NCI-H1092 treated with DMSO at 0.1 percent for 48 hours (cell line): ENCODE measurements around the gene TOP3B.
"Not testable (repeated sequence)": the region's sequence is repeated elsewhere in the genome, so short reads cannot be mapped to it uniquely, and the experiment has no call there.

ENCODE experiments used
- DNase-seq: peaks from one replicate; lab custom pipeline; 2025; lab: John Stamatoyannopoulos, UW

The TOP3B gene

DNA sequence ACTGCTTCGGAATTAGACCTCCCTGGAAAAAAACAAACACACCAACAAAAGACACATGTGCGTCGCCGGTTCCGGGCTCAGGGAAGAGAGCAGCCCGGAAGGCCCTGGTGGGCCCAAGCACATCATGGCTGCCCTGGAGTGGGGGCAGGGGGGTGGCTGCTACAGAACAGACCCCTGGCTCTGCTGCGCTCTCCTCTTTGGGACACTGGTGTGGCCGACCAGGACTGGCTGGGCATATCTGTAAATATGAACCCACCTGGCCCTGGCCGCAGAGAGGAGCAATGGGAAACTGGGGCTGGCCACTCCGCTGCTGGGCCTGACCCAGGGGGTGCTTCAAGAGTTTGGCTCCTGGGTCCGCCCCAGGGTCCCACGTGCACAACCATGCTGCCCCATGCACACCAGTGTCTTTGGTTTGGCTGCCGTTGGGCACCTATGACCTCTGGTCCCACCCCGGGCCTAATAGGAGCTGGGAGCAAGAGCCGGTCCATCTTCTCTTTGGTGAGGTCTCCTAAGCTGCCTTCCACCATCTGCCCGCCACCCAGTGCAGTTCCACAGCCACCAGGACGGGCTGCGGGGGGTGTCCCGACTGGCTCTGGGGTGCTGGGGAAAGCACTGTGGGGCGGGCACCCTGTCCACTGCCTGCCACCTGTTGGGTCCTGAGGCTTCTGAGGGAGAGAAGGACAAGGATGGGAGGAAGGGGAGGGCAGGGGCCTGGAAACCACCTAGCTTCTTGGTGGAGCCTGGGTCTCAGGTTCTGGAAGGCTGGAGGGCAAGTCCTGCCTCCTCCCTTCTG lies 60.0 kb downstream of the TOP3B start:
- DNase-seq = no peak

DNA sequence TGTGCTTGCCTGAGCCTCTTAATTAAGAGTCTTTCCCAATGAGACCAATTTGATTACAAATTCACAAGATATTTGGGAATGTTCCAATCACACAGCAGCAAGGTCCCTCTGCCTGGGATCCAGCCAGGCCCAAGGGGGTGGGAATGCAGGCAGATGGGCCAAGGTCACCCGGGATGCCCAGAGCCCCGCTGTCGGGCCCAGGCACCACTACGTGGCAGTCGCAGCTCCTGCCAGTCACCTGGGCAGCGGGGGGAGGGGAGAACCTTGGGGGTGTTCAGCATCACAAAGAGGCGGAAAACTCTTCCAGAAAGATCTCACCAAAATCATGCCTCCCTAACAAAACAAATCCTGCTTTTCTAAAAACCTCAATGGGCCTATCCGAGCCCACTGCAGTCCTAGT lies 60.9 kb downstream of the TOP3B start:
- DNase-seq = no peak

DNA sequence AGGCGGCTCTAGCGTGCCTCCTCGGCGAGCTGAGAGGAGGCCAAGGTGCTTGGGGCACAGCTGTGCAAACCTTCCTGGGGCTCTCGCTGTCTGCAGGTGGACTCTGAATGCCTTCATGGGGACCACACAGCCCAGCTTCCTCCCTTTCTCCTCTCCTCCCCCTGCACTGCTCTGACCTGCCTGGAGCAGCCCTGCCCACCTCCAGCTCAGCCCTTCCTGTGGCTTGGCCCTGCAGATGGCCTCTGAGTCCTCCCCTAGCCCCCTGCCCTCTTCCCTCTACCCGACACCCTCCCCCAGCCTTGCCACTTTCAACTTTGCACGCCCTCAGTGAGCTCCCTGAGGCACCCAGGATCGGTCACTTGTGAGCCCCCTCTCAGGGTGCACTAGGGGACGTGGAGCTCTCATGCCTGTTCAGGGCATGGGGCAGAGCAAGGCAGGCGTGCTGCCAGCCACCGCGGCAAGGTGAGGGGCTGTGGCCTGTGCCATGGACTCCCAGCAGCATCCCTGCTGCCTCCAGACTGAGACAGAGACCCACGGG lies 61.3 kb downstream of the TOP3B start:
- DNase-seq = no peak

DNA sequence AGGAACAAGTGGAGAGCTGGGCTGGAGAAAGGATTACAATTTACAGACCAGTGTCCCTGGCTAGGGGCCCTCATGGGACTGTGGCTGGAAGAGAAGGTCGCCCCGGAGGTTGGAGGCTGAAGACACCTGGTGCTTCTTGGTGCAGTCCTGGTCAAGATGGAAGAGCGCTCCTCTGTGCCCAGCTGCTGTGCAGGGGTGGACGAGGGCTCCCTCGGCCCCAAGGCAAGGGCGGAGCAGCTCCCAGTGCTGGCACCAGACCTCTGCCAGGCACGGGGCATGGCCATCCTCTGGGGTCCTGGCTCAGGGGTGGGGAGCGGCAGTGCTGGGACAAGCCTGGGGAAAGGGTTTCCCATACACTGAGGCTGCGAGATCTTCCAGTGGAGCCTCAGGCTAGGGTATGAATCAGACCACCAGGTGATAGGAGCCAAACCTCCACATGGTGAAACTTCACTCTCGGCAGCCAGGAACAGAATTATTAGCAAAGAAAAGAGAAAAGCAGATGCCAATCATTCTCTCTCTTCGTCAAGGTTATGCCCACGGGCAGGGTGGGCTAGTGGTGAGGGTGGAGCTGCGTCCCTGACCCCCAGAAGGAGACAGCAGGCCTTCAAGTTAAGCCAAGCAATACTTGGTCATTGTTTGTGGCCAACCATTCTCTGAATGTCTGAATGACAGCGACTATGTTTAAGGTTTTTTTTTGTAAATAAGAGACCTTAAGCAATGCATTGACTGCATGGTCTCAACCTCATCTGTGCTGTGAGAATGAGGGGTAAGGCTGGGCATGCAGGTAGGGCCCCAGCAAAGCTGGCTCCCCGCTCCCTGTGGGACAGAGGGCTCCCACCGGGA lies 62.0 kb downstream of the TOP3B start:
- DNase-seq = no peak

DNA sequence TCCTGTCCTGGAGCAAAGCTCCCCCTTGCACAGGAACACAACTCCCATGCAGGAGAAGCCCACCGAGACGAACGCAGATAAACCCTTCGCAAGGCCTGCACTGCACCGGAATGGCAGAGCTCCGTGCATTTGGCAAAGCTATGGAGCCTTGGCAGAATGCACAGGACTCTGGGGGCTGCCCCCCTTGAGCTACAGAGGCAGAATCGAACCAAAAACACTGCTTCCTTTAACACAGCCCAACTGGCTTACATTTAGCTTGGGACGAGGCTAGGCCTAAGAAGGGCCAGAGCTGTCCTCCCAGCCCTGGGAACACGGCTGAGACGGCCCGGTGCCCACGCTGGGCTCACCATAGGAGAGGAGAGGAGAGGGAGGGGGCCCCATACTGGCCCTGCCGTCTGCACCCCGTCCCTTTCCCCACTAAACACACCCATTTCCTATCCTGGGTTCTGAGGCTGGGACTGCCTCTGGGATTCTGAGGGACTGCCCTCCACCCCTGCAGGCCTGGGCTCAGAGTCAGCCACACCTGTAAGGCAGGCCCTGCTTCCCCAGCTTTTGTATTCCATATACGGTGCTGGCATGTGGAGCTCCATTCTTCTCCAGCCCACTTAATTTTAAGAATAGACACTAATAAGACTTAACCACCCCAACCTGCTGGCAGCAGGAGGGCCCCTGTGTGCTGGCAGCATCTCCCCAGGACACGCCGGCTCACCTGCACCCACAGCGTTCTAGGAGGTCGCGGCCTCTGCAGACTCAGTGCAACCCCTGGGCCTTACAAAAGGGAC lies 62.9 kb downstream of the TOP3B start:
- DNase-seq = no peak

DNA sequence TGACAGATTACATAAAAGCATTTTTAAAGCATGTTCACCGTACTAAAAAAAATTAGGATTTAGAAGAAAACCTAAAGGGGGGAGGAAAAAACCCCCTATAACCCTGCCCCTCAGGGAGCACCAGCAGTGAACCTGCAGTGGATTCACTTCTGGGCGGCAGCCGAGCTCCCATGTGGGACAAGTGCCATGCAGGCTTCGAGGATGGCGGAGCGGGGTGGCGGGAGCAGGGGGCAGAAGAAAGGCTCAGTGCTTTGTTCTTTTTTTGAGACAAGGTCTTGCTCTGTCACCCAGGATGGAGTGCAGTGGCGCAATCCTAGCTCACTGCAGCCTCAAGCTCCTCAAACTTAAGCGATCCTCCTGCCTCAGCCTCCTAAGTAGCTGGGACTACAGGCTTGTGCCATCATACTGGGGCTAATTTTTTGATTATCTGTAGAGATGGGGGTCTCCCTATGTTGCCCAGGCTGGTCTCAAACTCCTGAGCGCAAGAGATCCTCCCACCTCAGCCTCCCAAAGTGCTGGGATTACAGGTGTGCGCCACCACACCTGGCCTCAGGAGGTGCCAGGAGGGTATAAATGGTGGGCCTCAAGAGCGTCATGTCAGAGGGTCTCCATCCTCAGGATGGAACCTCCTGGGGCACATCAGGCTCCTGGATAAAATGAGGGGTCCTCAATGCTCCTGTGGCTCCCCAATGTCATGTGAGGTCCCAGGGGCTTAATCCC lies 64.0 kb downstream of the TOP3B start:
- DNase-seq = no peak

DNA sequence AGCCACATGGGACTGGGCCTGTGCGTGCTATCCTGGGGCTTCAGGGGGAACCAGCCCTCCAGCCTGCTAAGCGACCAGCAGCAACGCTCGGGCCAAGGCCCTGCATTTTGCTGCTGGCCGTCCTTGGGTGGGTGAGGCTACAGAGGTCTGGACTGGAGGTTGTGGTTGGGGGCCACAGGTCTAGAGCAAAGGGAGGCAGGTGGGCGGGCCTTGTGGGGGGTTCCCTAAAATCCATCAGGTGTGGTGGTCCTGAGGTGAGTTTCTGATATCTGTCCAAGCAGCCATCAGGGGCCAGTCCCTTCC lies 64.7 kb downstream of the TOP3B start:
- no peak for DNase-seq

DNA sequence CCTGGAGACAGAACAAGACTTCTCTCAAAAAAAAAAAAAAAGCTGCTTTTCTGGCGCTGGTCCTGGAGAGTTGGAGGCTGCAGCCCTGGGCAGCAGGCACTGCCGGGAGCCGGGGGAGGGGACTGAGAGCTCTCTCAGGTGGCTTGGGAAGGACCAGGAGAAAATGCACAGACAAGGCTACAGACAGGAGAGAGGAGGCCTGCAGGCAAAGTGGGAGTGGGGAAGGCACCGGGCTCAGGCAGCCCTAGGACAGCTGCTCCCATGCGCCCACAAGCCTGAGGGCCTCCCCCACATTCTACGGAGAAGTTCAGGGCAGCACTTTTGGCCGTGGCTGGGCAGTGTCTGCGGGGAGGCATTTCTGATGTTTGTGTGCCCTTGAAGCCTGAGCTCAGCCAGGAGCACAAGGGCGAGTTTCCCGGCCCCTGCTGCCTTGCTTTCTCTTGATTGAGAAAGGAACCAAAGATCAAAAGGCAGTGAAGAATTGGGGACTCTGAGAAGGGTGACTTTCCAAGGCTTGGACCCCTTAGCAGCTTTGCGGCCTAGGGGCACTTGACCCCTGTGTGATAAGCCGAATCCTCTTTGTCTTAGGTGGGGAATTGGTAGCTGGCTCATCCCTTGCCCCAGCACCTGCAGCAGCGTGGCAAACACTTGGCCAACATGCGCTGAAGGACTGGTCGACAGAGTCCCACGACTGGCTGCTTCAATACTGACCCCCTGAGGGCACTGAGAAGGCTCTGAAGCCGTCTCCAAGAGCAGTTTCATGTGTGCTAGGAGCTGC lies 65.2 kb downstream of the TOP3B start:
- no peak for DNase-seq

DNA sequence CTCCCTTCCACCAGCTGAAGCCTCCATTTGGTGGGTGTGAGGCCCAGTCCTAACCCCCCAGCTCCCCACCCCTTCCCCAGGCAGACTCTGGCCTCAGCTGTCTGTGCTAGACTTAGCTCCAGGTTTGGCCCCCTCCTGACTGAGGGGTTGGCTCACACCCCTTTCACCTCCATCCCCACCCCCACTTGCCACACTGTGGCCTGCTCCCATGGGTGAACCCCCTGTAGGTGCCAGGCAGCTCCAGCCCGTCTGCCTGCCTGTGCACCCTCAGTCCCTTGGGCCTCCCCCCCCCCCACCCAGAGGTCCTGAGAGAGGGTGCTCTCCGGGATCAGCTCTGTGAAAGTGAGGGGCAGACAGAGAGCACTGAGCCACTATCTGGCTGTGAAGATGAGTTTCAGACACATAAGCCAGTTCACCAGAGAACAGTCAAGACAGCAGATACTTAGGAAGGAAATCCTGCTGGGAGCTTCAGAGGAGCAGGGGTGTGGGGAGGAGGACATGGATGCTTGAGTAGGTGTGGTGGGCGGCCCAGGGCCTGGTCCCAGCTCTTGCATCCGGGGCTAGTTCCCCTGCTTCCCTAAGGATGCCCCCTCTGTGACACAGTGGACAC lies 66.2 kb downstream of the TOP3B start:
- no peak for DNase-seq

DNA sequence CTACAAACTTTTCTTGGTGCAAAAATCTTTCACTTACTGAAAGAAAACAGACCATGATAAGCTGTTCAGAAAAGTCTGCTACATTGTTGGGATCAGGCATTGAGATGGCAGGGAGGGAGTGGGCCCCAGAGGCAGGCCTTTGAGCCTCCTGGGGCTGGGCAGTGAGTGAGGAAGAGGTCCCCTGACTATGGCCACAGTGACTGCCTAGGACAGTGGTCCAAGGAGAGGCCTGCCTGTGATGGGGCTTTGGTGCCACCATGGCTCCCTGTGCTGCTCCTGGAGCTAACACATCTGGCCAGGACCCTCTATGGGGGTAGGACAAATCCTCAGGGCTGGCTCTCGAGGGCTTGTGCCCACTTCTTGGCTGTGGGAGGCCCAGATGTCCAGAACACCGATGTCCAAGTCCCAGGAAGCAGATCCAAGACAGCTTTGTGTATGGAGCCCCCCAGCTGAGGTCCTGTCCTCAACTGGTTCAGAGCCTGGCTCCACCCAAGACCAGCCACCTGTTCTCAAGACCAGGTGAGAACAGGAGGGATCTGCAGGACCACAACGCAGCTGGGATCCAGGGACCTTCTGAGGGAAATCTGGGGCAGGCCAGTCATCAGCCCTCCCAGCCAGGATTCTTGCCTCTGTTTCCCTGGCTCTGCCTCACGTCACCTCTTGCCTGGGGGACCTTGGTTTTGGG lies 66.8 kb downstream of the TOP3B start:
- no peak for DNase-seq

DNA sequence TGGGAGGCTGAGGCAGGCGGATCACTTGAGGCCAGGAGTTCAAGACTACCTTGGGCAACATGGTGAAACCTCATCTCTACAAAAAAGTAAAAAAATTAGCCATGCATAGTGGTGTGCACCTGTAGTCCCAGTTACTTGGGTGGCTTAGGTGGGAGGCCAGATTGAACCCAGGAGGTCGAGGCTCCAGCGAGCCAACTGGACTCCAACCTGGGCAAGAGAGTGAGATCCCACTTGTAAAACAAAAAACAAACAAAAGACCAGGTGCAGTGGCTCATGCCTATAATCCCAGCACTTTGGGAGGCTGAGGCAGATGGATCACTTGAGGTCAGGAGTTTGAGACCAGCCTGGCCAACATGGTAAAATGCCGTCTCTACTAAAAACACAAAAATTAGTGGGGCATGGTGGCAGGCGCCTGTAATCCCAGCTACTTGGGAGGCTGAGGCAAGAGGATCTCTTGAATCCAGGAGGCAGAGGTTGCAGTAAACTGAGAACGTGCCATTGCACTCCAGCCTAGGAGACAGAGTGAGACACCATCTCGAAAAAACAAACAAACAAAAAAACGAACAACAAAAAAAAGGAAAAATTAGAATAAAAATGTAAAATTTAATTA lies 68.4 kb downstream of the TOP3B start:
- not testable (repeated sequence) for DNase-seq

DNA sequence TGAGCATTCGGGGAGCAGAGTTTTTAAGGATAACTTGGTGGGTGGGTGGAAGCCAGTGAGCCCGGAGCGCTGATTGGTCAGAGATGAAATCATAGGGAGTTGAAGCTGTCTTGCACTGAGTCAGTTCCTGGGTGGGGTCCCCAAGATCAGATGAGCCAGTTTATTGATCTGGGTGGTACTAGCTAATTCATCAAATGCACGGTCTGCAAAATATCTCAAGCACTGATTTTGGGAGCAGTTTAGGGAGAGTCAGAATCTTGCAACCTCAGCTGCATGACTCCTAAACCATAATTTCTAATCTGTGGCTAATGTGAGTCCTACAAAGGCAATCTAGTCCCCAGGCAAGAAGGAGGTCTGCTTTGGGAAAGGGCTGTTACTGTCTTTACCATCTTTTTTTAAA lies 72.2 kb downstream of the TOP3B start:
- not testable (repeated sequence) for DNase-seq

DNA sequence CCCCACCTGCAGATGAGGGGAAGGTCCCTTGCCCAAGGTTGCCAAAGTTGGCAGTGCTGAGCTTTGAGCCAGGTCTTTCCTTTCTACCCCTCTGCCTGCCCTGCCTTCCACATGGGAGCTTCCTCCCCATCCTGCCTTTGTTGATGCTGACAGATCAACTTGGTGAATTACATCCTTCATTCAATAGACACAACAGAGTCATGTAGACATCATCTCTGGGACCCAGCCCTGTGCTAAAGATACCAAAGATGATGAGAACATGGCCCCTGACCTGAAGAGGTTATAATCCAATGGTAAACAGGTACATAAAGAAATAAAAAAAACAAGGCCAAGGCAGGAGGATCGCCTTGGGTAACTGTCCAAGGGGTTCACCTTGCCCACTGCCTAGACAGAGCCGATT lies 72.7 kb downstream of the TOP3B start:
- DNase-seq = no peak

DNA sequence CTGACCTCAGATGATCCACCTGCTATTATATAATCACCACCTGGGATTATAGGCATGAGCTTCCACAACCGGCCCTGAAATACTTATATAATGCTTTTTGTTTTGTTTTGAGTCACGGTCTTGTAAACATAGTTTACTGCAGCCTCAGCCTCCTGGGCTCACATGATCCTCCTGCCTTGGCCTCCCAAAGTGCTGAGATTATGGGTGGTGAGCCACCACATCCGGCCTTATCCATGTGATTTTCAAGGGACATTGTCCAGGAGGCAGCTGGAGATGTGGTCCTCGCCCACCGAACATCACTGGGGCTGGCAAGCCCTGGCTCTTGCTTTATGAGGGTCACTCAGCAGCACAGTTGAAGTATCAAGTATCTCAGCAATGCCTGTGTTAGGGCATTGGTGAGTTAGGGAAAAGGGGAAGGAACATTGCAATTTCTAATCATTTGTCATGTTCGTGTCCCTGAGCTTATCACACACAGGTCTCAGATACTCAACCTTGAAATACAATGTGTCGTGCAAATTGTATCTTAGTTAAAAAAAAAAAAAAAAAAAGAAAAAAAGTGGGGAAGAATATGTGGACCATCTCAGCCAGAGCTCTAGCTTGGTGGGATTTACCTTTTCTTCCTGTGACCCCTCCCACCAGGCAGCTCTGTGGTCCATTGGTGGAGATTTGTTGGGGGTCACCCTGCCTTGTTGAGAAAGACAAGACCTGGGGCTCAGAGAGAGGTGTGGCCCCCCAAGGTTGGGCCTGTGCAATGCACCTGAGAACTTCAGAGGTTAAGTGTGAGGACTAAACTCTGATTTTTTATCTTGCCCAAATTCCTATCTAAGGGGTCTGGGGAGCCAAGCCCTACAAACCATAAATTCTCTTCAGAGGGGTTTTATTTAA lies 74.7 kb downstream of the TOP3B start:
- no peak for DNase-seq
